H9 (cell line): Measurements from ENCODE around the gene UBAC2. TPM values are rescaled to one million over a fixed set of nuclear protein-coding genes. Genes with fewer than 3 reads are reported as not detected.
"Not testable (repeated sequence)": the region's sequence is repeated elsewhere in the genome, so short reads cannot be mapped to it uniquely, and the experiment has no call there.

ENCODE experiments used
- DNase-seq: peaks from one replicate; pipeline ENCODE4 v3.0.0-alpha.2; 2017
- H2AFZ ChIP-seq: one replicate; pipeline ENCODE4 v1.6.1; 2013; ENCODE audit warnings: mild to moderate bottlenecking, low read length, control low read depth, moderate library complexity
- H2AK5ac ChIP-seq: 2 replicates; pipeline ENCODE4 v1.6.1; 2013; ENCODE audit warnings: low read length, control low read depth, mixed read lengths; ENCODE audit not compliant: insufficient read length
- H2BK120ac ChIP-seq: one replicate; pipeline ENCODE4 v1.6.1; 2013; ENCODE audit warnings: low read depth, mild to moderate bottlenecking, low read length, control low read depth, inconsistent platforms; ENCODE audit not compliant: poor library complexity, severe bottlenecking
- H2BK12ac ChIP-seq: 2 replicates; pipeline ENCODE4 v1.6.1; 2013; ENCODE audit warnings: low read length, control low read depth, mixed read lengths, low read depth; ENCODE audit not compliant: insufficient read length
- H2BK15ac ChIP-seq: 2 replicates; pipeline ENCODE4 v1.6.1; 2013; ENCODE audit warnings: low read depth, low read length, control low read depth
- H2BK20ac ChIP-seq: one replicate; pipeline ENCODE4 v1.6.1; 2013; ENCODE audit warnings: low read depth, mild to moderate bottlenecking, low read length, control low read depth, inconsistent platforms; ENCODE audit not compliant: poor library complexity, severe bottlenecking
- H2BK5ac ChIP-seq: 2 replicates; pipeline ENCODE4 v1.6.1; 2013; ENCODE audit warnings: low read length, control low read depth, mixed read lengths; ENCODE audit not compliant: insufficient read length
- H3K14ac ChIP-seq: 2 replicates; pipeline ENCODE4 v1.6.1; 2013; ENCODE audit warnings: low read length, control low read depth; ENCODE audit not compliant: insufficient read depth
- H3K18ac ChIP-seq: 2 replicates; pipeline ENCODE4 v1.6.1; 2013; ENCODE audit warnings: low read depth, mild to moderate bottlenecking, mixed read lengths, low read length, control low read depth; ENCODE audit not compliant: insufficient read length
- H3K23ac ChIP-seq: 2 replicates; pipeline ENCODE4 v1.6.1; 2013; ENCODE audit warnings: low read length, control low read depth, mixed read lengths, low read depth; ENCODE audit not compliant: insufficient read length
- H3K23me2 ChIP-seq: 2 replicates; pipeline ENCODE4 v1.6.1; 2013; ENCODE audit warnings: low read depth, mild to moderate bottlenecking, mixed read lengths, low read length, control low read depth; ENCODE audit not compliant: insufficient read length, poor library complexity, severe bottlenecking
- H3K27ac ChIP-seq: 2 replicates; pipeline ENCODE4 v1.5.1; 2013; ENCODE audit warnings: low read length, control low read depth, mixed read lengths, low read depth; ENCODE audit not compliant: insufficient read length
- H3K27me3 ChIP-seq: 2 replicates; pipeline ENCODE4 v1.6.1; 2013; ENCODE audit warnings: low read length, control low read depth, inconsistent platforms; ENCODE audit not compliant: insufficient read depth
- H3K4ac ChIP-seq: 2 replicates; pipeline ENCODE4 v1.6.1; 2013; ENCODE audit warnings: low read depth, mild to moderate bottlenecking, control low read depth, inconsistent platforms, low read length, moderate library complexity
- H3K4me1 ChIP-seq: 2 replicates; pipeline ENCODE4 v1.6.1; 2013; ENCODE audit warnings: low read length, control low read depth, inconsistent platforms; ENCODE audit not compliant: insufficient read depth
- H3K4me2 ChIP-seq: 2 replicates; pipeline ENCODE4 v1.6.1; 2013; ENCODE audit warnings: low read length, control low read depth, mixed read lengths; ENCODE audit not compliant: insufficient read length, insufficient read depth
- H3K56ac ChIP-seq: 2 replicates; pipeline ENCODE4 v1.6.1; 2013; ENCODE audit warnings: low read depth, mild to moderate bottlenecking, mixed read lengths, low read length, control low read depth; ENCODE audit not compliant: insufficient read length
- H3K79me1 ChIP-seq: 2 replicates; pipeline ENCODE4 v1.6.1; 2013; ENCODE audit warnings: low read depth, mild to moderate bottlenecking, moderate library complexity, low read length, control low read depth, inconsistent platforms; ENCODE audit not compliant: insufficient read depth, poor library complexity, severe bottlenecking
- H3K79me2 ChIP-seq: 2 replicates; pipeline ENCODE4 v1.6.1; 2013; ENCODE audit warnings: low read length, control low read depth, inconsistent platforms; ENCODE audit not compliant: insufficient read depth
- H3K9ac ChIP-seq: 2 replicates; pipeline ENCODE4 v1.6.1; 2013; ENCODE audit warnings: low read length, control low read depth, mixed read lengths; ENCODE audit not compliant: insufficient read length; ENCODE audit errors: extremely low read depth
- H3K9me3 ChIP-seq: one replicate; pipeline ENCODE4 v1.6.1; 2013; ENCODE audit warnings: low read depth, low read length, inconsistent platforms; ENCODE audit not compliant: control insufficient read depth
- H3T11ph ChIP-seq: one replicate; pipeline ENCODE4 v1.6.1; 2013; ENCODE audit warnings: mild to moderate bottlenecking, low read length, control low read depth, inconsistent platforms
- H4K20me1 ChIP-seq: one replicate; pipeline ENCODE4 v1.6.1; 2013; ENCODE audit not compliant: control insufficient read depth, insufficient read length, insufficient read depth
- H4K5ac ChIP-seq: 2 replicates; pipeline ENCODE4 v1.6.1; 2013; ENCODE audit warnings: low read depth, mild to moderate bottlenecking, mixed read lengths, low read length, control low read depth; ENCODE audit not compliant: insufficient read length
- H4K8ac ChIP-seq: replicated peaks from 2 replicates; pipeline ENCODE4 v1.6.1; 2013; ENCODE audit warnings: low read length, control low read depth, mixed read lengths, low read depth; ENCODE audit not compliant: insufficient read length
- H4K91ac ChIP-seq: 2 replicates; pipeline ENCODE4 v1.6.1; 2013; ENCODE audit warnings: low read depth, mild to moderate bottlenecking, moderate library complexity, mixed read lengths, low read length, control low read depth; ENCODE audit not compliant: insufficient read length
- H3K27ac Mint-ChIP-seq, 3 experiments: 2 replicates in 2 of 3; 3 replicates in 1 of 3; pipeline ENCODE4 v1.8.0; 2020 to 2021; ENCODE audit warnings: mixed read lengths in 3 of 3, mild to moderate bottlenecking in 1 of 3, moderate library complexity in 1 of 3
- H3K27me3 Mint-ChIP-seq: 2 replicates; pipeline ENCODE4 v1.8.0; 2021; ENCODE audit warnings: low read depth, mild to moderate bottlenecking, moderate library complexity, mixed read lengths
- H3K36me3 Mint-ChIP-seq, 3 experiments: 2 replicates in 2 of 3; 3 replicates in 1 of 3; pipeline ENCODE4 v1.8.0; 2020 to 2021; ENCODE audit warnings: low read depth in 3 of 3, mixed read lengths in 3 of 3; ENCODE audit not compliant: insufficient read depth in 1 of 3
- H3K4me1 Mint-ChIP-seq, 2 experiments: 2 replicates each; pipeline ENCODE4 v1.8.0; 2020; ENCODE audit warnings: mixed read lengths in 2 of 2
- H3K4me3 Mint-ChIP-seq, 2 experiments: 2 replicates in 1 of 2; 3 replicates in 1 of 2; pipeline ENCODE4 v1.8.0; 2020 to 2021; ENCODE audit warnings: mild to moderate bottlenecking in 2 of 2, mixed read lengths in 2 of 2, moderate library complexity in 1 of 2
- H3K9me3 Mint-ChIP-seq, 2 experiments: 2 replicates in 1 of 2; 3 replicates in 1 of 2; pipeline ENCODE4 v1.8.0; 2020; ENCODE audit warnings: mild to moderate bottlenecking in 2 of 2, mixed read lengths in 2 of 2, moderate library complexity in 1 of 2
- WGBS: extraction: QIAGEN DNeasy Blood & Tissue Kit; methylation state at CpG from one replicate; pipeline ENCODE4 v1.1.7; 2013; ENCODE audit warnings: missing lambda C conversion rate, low lambda C conversion rate, mixed read lengths; ENCODE audit not compliant: insufficient read length; ENCODE audit errors: extremely low coverage; 5-methylcytosine and 5-hydroxymethylcytosine counted together
- total RNA-seq: library from RNA; stranded (reverse); gene quantifications from 2 replicates; pipeline ENCODE4 v1.2.1, GENCODE V29; 2021

The UBAC2 gene
- total RNA-seq, 1 experiment from 2014 or later = 52.3 TPM

GRCh38 chr13:99249606-99250005, 49.0 kb downstream of the UBAC2 start:
- WGBS = no CpG with 5 or more reads among the region's 2 CpGs

More at GRCh38 chr13:99249606-99250005, 49.0 kb downstream of the UBAC2 start:
- H3K27ac ChIP-seq, H2AK5ac ChIP-seq, H4K5ac ChIP-seq, H3K27me3 Mint-ChIP-seq, H3K4me2 ChIP-seq, H3K4me1 ChIP-seq, H2BK15ac ChIP-seq, H3K23ac ChIP-seq, H3K27me3 ChIP-seq, H3K23me2 ChIP-seq, H3K56ac ChIP-seq, H2BK20ac ChIP-seq, H3K18ac ChIP-seq, H3K4ac ChIP-seq, H3K9me3 ChIP-seq, H4K91ac ChIP-seq, H2BK12ac ChIP-seq, H3K79me2 ChIP-seq, H3K9ac ChIP-seq, H3K4me3 Mint-ChIP-seq, H2BK120ac ChIP-seq, H2BK5ac ChIP-seq, H3K14ac ChIP-seq, H3K9me3 Mint-ChIP-seq, DNase-seq, H3T11ph ChIP-seq, H2AFZ ChIP-seq, H4K8ac ChIP-seq, H3K79me1 ChIP-seq, H4K20me1 ChIP-seq: not testable (repeated sequence)
- Mint-ChIP-seq H3K27ac (0 out of 7 replicates have a peak overlapping the region, but pooled peaks of 1 of the 3 experiments have one; percentile 32), H3K36me3 (peaks cover 11 to 39% (median 35%) of the 10 kb centered on the region in 3 experiments), H3K4me1 (peaks cover 12 to 18% of the 10 kb centered on the region in 2 experiments)
